IPS-15b (cell line): ENCODE data around the gene VPS52.
A peak's percentile ranks its signal among the peaks of the same experiment; 100 is the strongest.
"Not testable (repeated sequence)": the region's sequence is repeated elsewhere in the genome, so short reads cannot be mapped to it uniquely, and the experiment has no call there.

Source experiments
- H3K27me3 ChIP-seq: one replicate; pipeline ENCODE4 v1.6.1; 2013; ENCODE audit warnings: low read length; ENCODE audit not compliant: control insufficient read depth, insufficient read depth
- H3K36me3 ChIP-seq: one replicate; pipeline ENCODE4 v1.6.1; 2013; ENCODE audit warnings: low read length; ENCODE audit not compliant: control insufficient read depth, insufficient read depth
- H3K4me1 ChIP-seq: one replicate; pipeline ENCODE4 v1.6.1; 2013; ENCODE audit warnings: mild to moderate bottlenecking, low read length; ENCODE audit not compliant: control insufficient read depth, insufficient read depth
- H3K4me3 ChIP-seq: one replicate; pipeline ENCODE4 v1.5.1; 2013; ENCODE audit warnings: low read depth, low read length
- H3K9ac ChIP-seq: one replicate; pipeline ENCODE4 v1.6.1; 2013; ENCODE audit warnings: low read depth, mild to moderate bottlenecking, low read length
- H3K9me3 ChIP-seq: one replicate; pipeline ENCODE4 v1.6.1; 2013; ENCODE audit warnings: mild to moderate bottlenecking, low read length; ENCODE audit not compliant: control insufficient read depth, insufficient read depth

VPS52 gene

DNA sequence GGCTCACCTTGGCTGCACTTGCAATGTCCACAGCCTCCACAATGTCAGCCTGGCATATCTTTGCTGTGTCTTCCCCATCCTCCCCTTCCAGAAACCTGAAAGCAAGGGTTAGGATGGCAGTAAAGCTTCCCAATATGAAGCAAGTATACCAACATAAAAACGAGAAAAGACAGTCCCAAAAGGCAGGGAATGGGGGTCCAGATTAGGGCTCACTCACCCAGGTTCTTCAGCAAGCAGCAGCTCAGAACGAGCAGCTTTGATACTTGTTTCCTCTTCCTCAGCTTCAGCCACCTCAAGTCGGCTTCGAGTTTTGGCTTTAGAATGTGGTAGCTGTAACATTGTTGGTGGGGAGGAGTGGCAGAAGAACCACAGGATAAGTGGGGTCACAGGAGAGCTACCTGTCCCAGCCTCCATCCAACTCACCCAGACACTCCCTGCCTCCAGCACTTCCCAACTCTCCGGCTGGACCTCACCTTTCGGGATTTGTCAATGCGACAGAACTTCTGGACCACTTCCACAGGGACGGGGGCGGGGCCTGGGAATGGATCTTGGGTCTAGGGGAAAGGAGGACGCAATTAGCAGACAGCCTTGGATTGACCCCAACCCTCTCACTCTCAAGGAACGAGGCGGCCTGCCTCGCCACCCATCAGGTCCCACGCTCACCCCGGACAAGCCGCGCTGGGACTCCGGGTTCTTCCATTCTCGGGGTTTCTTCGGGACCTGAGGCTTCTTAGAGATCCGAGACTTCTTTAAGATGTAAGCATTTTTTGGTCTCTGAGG lies 16.7 kb upstream of the VPS52 start:
- Histone ChIP-seq H3K27me3 (no peaks in the 10 kb centered on the region), H3K4me1 (peaks cover 4% of the 10 kb centered on the region), H3K4me3 (peak overlapping the region; percentile 95), H3K9me3 (no peaks in the 10 kb centered on the region), H3K36me3 (peaks cover 22% of the 10 kb centered on the region), H3K9ac (peak overlapping the region; percentile 50)

DNA sequence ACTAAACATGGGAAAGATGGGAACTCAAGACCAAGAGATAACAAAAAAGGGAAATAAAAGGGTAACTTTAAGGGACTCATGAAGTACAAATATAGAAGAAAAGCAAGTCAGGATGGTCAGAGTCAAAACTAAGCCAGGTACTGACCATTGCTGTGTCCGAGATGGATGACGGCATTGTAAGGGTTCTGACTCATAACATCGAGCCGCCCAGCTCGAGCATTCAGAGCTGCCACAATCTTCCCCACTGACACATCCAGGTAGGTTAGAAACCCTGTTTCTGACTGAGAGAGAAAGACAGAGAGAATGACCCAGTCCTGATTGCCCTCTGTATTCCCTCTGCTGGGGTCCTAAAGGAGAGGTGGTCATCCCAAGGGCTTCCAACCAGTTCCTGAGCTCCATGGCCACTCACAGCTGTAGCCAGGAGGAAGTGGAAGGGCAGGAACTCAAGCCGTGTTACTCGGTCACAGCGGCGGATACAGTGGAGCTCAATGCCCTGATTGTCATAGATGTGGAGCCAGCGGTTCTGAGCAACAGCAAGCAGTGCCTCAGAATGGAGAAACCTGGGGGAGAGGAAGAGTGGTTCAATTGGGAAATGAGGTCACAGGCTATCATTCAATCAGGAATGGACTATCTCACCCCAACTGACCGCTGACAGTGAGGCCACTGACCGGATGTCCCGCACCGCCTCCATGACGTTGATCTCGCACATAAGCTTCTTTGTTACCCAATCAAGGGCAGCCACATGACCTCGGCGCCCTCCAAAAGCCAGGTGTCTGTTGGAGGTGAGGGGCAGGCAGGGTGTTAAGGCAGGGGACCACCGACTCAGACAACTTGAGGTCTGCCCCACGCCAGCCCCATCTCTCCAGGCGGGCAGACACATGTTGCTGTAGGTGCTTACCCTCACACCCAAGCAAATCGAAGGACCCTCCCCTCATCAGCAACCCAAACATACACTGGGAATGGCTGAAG lies 15.6 kb upstream of the VPS52 start:
- peaks cover 19% of the 10 kb centered on the region for H3K36me3 ChIP-seq
- H3K27me3 ChIP-seq, result no peaks in the 10 kb centered on the region
- H3K4me1 ChIP-seq, result peaks cover 4% of the 10 kb centered on the region
- no peak overlapping the region for H3K4me3 ChIP-seq
- H3K9ac ChIP-seq, result no peak overlapping the region
- no peaks in the 10 kb centered on the region for H3K9me3 ChIP-seq

DNA sequence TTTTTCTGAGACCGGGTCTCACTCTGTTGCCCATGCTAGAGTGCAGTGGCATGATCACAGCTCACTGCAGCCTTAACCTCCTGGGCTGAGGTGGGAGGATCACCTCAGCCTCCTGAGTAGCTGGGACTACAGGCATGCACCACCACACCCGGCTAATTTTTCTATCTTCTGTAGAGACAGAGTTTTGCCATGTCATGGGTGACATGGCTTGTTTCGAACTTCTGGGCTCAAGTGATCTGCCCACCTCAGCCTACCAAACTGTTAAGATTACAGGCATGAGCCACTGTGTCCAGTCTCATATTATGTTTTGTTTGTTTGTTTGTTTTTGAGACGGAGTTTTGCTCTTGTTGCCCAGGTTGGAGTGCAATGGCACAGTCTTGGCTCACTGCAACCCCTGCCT lies 13.5 kb upstream of the VPS52 start:
- H3K9ac ChIP-seq, H3K9me3 ChIP-seq, H3K4me1 ChIP-seq, H3K27me3 ChIP-seq, H3K4me3 ChIP-seq: not testable (repeated sequence)
- peaks cover 12% of the 10 kb centered on the region for H3K36me3 ChIP-seq

DNA sequence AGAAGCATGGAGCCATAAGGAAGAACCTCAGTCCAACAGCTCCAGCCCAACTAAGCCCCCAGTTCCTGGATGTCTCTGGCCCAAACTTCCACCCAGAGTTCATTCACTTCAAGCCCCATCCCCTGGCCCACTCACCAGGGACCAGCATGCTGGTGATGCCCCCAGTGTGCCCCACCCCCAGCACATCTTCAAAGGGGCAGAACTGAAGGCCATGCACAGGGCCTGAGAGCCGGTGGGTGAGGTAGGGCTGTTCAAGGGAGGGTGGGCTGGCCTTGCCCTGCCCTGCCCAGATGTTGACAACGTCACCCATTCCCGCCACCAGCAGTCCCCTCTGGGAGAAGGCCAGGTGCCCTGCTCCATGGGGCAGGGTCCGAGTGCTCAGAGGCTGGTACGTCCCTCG lies 8.9 kb upstream of the VPS52 start:
- H3K36me3 ChIP-seq, result peaks cover 27% of the 10 kb centered on the region

DNA sequence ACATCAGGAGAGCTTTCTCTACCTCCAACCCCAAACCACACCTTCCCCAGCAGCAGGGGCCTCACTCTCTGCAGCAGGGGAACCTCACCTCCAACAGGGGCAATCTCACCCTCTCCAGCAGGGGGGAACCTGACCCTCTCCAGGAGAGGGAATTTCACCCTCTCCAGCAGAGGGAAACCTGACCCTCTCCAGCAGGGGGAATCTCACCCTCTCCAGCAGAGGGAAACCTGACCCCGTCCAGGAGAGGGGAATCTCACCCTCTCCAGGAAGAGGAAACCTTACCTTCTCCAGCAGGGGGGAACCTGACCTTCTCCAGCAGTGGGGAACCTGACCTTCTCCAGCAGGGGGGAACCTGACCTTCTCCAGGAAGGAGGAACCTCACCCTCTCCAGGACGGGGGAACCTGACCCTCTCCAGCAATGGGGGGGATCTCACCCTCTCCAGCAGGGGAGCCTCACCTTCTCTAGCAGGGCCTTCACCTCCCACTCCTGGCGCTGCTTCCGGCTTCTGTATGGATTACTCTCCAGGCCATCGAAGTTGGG lies 8.4 kb upstream of the VPS52 start:
- Histone ChIP-seq H3K9ac (peak overlapping the region; percentile 24), H3K4me3 (no peak overlapping the region), H3K27me3 (no peaks in the 10 kb centered on the region), H3K36me3 (peaks cover 32% of the 10 kb centered on the region), H3K9me3 (no peaks in the 10 kb centered on the region), H3K4me1 (peaks cover 3% of the 10 kb centered on the region)

More for the DNA sequence above, 8.9 kb upstream of the VPS52 start:
- H3K4me3 ChIP-seq, result no peak overlapping the region
- no peaks in the 10 kb centered on the region for H3K4me1 ChIP-seq
- no peaks in the 10 kb centered on the region for H3K9me3 ChIP-seq
- no peaks in the 10 kb centered on the region for H3K27me3 ChIP-seq
- peak overlapping the region; percentile 24 for H3K9ac ChIP-seq

DNA sequence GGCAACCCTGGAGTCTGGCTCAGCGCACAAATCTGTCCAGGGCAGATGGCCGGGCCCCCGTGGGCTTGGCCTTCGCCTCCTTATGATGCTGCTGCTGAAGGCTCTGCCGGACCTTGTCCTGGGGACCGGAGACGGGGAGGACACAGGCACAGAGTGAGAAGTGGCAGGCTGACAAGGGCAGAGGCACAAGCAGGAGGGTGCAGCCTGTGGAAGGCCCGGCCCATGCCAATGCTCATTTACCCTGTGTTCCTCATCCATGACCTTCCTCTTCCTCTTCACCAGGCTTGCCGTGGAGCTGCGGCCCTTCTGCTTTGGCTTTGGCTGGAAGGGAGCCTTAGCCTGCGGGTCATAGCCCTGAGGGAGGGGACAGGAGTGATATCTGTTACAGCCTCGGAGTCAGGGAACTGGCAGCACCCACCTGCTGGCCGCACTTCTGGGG lies 7.6 kb upstream of the VPS52 start:
- H3K27me3 ChIP-seq, result no peaks in the 10 kb centered on the region
- H3K36me3 ChIP-seq, result peaks cover 39% of the 10 kb centered on the region
- H3K4me1 ChIP-seq, result peaks cover 8% of the 10 kb centered on the region
- H3K4me3 ChIP-seq, result no peak overlapping the region
- H3K9me3 ChIP-seq, result no peaks in the 10 kb centered on the region
- H3K9ac ChIP-seq, result no peak overlapping the region

DNA sequence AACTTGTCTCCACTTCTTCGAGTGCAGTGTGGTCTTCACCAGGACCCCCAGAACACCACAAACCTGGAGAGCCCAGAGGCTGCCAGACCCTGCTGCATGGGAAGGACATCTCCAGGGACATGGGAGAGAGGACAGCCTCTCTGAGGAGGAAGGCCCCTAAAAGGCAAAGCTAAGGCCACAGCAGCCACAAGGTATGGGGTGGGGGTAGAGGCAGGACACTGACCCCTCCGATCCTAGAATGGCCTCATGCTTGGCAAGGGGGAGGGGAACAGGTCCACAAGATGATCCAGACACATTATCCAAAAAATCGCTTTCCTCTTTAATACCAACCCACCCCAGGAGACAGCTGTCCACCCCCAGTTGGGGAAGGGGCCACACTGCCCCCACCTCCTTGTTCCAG lies 7.1 kb upstream of the VPS52 start:
- Histone ChIP-seq H3K36me3 (peaks cover 44% of the 10 kb centered on the region), H3K4me1 (peaks cover 8% of the 10 kb centered on the region), H3K9ac (no peak overlapping the region), H3K9me3 (no peaks in the 10 kb centered on the region), H3K4me3 (no peak overlapping the region), H3K27me3 (no peaks in the 10 kb centered on the region)

DNA sequence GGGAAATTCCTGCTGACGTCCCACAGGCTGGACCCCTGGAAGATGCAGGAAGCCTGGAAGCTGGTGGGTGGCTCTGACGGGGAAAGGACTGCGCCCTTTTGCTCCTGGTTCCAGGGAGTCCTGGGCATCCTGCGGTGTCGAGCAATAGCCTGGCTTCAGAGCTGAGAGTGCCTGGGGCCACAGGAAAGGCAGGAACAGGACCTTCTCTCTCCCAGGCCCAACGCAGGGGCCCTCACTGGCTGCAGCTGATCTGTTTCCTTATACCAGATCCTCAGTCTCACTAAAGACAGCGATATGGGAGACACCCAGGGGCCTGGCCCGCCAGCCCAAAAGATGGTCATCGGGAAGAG lies 6.7 kb upstream of the VPS52 start:
- Histone ChIP-seq H3K9me3 (no peaks in the 10 kb centered on the region), H3K36me3 (peaks cover 47% of the 10 kb centered on the region), H3K27me3 (no peaks in the 10 kb centered on the region), H3K4me3 (peak overlapping the region; percentile 76), H3K9ac (no peak overlapping the region), H3K4me1 (peaks cover 9% of the 10 kb centered on the region)

DNA sequence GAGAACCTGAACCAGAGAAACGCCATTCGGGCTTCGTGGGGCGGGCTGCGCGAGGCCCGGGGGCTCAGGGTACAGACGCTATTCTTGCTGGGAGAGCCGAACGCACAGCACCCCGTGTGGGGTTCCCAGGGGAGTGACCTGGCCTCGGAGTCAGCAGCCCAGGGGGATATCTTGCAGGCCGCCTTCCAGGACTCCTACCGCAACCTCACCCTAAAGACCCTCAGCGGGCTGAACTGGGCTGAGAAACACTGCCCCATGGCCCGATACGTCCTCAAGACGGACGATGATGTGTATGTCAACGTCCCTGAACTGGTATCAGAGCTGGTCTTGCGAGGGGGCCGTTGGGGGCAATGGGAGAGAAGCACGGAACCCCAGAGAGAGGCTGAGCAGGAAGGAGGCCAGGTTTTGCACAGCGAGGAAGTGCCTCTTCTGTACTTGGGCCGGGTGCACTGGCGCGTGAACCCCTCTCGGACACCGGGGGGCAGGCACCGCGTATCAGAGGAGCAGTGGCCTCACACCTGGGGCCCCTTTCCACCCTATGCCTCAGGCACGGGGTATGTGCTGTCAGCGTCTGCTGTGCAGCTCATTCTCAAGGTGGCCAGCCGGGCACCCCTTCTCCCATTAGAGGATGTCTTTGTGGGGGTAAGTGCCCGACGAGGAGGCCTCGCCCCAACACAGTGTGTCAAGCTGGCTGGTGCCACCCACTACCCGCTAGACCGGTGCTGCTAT lies 6.2 kb upstream of the VPS52 start:
- Histone ChIP-seq H3K4me3 (peak overlapping the region; percentile 76), H3K9me3 (no peaks in the 10 kb centered on the region), H3K27me3 (no peaks in the 10 kb centered on the region), H3K36me3 (peaks cover 52% of the 10 kb centered on the region), H3K9ac (peak overlapping the region; percentile 88), H3K4me1 (peaks cover 12% of the 10 kb centered on the region)

DNA sequence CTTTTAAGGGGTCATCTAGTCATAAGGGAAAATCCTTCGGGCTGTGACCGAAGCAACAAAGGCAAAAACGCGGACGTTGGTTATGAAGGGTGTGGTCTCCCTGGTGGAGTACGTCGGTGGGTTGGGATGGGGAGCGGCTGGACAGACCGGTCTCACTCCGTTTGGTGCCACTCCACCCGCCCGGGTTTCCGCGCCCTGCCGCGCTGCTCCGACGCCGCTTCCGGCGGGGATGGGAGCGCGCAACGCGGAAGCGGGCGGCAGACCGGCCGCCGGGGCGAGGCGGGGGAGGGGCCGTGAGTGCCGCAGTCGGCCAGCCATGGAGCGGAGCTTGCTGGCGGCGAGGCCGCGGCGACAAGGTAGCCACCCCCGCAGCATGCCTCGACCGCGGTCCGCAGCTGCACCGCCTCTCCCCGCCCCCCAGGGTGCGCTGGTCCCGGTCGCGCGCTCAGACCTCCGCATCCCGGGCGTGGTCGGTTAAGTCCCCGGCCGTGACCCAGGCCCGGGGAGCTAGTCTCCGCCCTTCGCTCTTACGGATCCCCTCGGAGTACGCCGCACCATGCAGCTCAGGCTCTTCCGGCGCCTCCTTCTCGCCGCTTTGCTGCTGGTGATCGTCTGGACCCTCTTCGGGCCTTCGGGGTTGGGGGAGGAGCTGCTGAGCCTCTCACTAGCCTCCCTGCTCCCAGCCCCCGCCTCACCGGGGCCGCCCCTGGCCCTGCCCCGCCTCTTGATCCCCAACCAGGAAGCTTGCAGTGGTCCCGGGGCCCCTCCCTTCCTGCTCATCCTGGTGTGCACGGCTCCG lies 5.4 kb upstream of the VPS52 start, which contains the start of gene B3GALT4:
Gene B3GALT4, plus strand, starts transcription at position 260 of the 799 bp plus-strand sequence. Its CDS starts 297 bp downstream, at position 557.
- peaks cover 56% of the 10 kb centered on the region for H3K36me3 ChIP-seq

DNA sequence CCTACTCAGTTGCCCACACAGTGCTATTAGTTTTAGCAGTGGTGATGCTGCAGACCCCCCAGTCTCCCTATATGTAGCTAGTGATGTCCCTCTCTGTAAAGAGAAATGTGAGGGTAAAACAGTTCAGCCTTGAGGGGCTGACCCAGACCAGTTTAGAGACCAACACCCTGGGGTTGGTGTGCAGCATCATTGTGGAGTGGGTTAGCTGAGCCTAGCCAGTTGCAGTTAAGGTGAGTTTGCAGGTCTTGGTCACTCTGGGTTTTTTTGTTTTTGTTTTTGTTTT lies 4.8 kb upstream of the VPS52 start:
- Histone ChIP-seq H3K4me3 (peak overlapping the region; percentile 76), H3K36me3 (peaks cover 56% of the 10 kb centered on the region), H3K4me1 (peaks cover 12% of the 10 kb centered on the region), H3K9ac (no peak overlapping the region), H3K27me3 (no peaks in the 10 kb centered on the region), H3K9me3 (no peaks in the 10 kb centered on the region)

More for the DNA sequence above, 5.4 kb upstream of the VPS52 start, which contains the start of gene B3GALT4:
- H3K4me3 ChIP-seq, result peak within 1 kb of the TSS; percentile 93
- H3K4me1 ChIP-seq, result peaks cover 12% of the 10 kb centered on the region
- peak within 1 kb of the TSS; percentile 88 for H3K9ac ChIP-seq
- no peaks in the 10 kb centered on the region for H3K9me3 ChIP-seq
- no peaks in the 10 kb centered on the region for H3K27me3 ChIP-seq
